Measurements from ENCODE around the gene WNK2.

The WNK2 gene

GRCh38 chr9:93159601-93160471, 24.1 kb upstream of the WNK2 start:
- Histone ChIP-seq H3K4me1 (ENCODE audit: control insufficient read depth, insufficient read depth, low read length) (no peaks in the 10 kb centered on the region), H3K36me3 (ENCODE audit: control insufficient read depth in 2 of 2, insufficient read depth in 1 of 2, low read length in 2 of 2) (no peaks in the 10 kb centered on the region), H3K27ac (ENCODE audit: extremely low read depth, low read depth, low read length) (no peak overlapping the region), H3K9me3 (ENCODE audit: control insufficient read depth, insufficient read depth, low read depth, low read length) (no peaks in the 10 kb centered on the region), H3K4me3 (ENCODE audit: low read depth, low read length) (no peak overlapping the region)
- ChIA-PET CTCF (interaction anchor here (0.6 to 4.7 kb wide), 9 partner anchors 19 to 198 kb away, joined by 3 to 29 read pairs (median 4); no protein-coding TSS in a partner anchor), POLR2A (no interaction called here)
- TF ChIP-seq BCL11B (tag by site-specific recombination; IDR thresholded peaks at IDR 0.05; ENCODE audit: low read depth) (no peak), ZNF366 (tag by site-specific recombination; conservative IDR thresholded peaks at IDR 0.05) (0 out of 2 replicates have a peak, but pooled peaks have one; percentile 15), ZBTB48 (tag by site-specific recombination; IDR thresholded peaks at IDR 0.05) (no peak), ZNF175 (tag by site-specific recombination; IDR thresholded peaks at IDR 0.05) (no peak), ZNF48 (tag by site-specific recombination; IDR thresholded peaks at IDR 0.05) (no peak), ZBTB8A (tag by site-specific recombination; IDR thresholded peaks at IDR 0.05) (peak; percentile 18; the same call in 1 of the 2 replicates), ZNF223 (tag by site-specific recombination; IDR thresholded peaks at IDR 0.05) (no peak), ZNF677 (tag by site-specific recombination; IDR thresholded peaks at IDR 0.05) (no peak), ZNF701 (tag by site-specific recombination; IDR thresholded peaks at IDR 0.05) (no peak), HOXC10 (CRISPR knock-in tag; IDR thresholded peaks at IDR 0.05) (no peak), ZNF768 (tag by site-specific recombination; IDR thresholded peaks at IDR 0.05) (no peak), ZXDB (tag by site-specific recombination; IDR thresholded peaks at IDR 0.05) (peak; percentile 28; the same call in 1 of the 2 replicates), ZNF843 (tag by site-specific recombination; IDR thresholded peaks at IDR 0.05) (no peak), ZNF2 (tag by site-specific recombination; IDR thresholded peaks at IDR 0.05) (0 out of 2 replicates have a peak, but pooled peaks have one; percentile 51), BCL6B (tag by site-specific recombination; IDR thresholded peaks at IDR 0.05) (no peak), ZNF391 (tag by site-specific recombination; IDR thresholded peaks at IDR 0.05; ENCODE audit: borderline replicate concordance, low read depth) (no peak; the same call in 1 of the 2 replicates), ZNF585B (tag by site-specific recombination; IDR thresholded peaks at IDR 0.05) (no peak), ZBTB7A (tag by site-specific recombination; IDR thresholded peaks at IDR 0.05; ENCODE audit: low read depth) (no peak), SP7 (tag by site-specific recombination; IDR thresholded peaks at IDR 0.05) (peak; percentile 57; the same call in 1 of the 2 replicates), ZNF24 (tag by site-specific recombination; IDR thresholded peaks at IDR 0.05) (no peak), ZNF37A (tag by site-specific recombination; IDR thresholded peaks at IDR 0.05) (no peak), ZFP37 (tag by site-specific recombination; IDR thresholded peaks at IDR 0.05) (no peak), ZNF280D (tag by site-specific recombination; IDR thresholded peaks at IDR 0.05) (no peak), ZNF571 (tag by site-specific recombination; IDR thresholded peaks at IDR 0.05) (no peak), KLF16 (tag by site-specific recombination; IDR thresholded peaks at IDR 0.05) (0 out of 2 replicates have a peak, but pooled peaks have one; percentile 36), ZNF155 (tag by site-specific recombination; IDR thresholded peaks at IDR 0.05) (no peak)
- TF ChIP-seq, protein P1, sequence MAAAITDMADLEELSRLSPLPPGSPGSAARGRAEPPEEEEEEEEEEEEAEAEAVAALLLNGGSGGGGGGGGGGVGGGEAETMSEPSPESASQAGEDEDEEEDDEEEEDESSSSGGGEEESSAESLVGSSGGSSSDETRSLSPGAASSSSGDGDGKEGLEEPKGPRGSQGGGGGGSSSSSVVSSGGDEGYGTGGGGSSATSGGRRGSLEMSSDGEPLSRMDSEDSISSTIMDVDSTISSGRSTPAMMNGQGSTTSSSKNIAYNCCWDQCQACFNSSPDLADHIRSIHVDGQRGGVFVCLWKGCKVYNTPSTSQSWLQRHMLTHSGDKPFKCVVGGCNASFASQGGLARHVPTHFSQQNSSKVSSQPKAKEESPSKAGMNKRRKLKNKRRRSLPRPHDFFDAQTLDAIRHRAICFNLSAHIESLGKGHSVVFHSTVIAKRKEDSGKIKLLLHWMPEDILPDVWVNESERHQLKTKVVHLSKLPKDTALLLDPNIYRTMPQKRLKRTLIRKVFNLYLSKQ (tag by site-specific recombination; IDR thresholded peaks at IDR 0.05; ENCODE audit: borderline replicate concordance) = no peak
- TF ChIP-seq, protein P2, sequence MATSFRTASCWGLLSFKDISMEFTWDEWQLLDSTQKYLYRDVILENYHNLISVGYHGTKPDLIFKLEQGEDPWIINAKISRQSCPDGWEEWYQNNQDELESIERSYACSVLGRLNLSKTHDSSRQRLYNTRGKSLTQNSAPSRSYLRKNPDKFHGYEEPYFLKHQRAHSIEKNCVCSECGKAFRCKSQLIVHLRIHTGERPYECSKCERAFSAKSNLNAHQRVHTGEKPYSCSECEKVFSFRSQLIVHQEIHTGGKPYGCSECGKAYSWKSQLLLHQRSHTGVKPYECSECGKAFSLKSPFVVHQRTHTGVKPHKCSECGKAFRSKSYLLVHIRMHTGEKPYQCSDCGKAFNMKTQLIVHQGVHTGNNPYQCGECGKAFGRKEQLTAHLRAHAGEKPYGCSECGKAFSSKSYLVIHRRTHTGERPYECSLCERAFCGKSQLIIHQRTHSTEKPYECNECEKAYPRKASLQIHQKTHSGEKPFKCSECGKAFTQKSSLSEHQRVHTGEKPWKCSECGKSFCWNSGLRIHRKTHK (tag by site-specific recombination; IDR thresholded peaks at IDR 0.05) = no peak
- TF ChIP-seq, protein P3, sequence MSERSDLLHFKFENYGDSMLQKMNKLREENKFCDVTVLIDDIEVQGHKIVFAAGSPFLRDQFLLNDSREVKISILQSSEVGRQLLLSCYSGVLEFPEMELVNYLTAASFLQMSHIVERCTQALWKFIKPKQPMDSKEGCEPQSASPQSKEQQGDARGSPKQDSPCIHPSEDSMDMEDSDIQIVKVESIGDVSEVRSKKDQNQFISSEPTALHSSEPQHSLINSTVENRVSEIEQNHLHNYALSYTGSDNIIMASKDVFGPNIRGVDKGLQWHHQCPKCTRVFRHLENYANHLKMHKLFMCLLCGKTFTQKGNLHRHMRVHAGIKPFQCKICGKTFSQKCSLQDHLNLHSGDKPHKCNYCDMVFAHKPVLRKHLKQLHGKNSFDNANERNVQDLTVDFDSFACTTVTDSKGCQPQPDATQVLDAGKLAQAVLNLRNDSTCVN (tag by site-specific recombination; optimal IDR thresholded peaks at IDR 0.05) = peak; percentile 56
- TF ChIP-seq, protein P4, sequence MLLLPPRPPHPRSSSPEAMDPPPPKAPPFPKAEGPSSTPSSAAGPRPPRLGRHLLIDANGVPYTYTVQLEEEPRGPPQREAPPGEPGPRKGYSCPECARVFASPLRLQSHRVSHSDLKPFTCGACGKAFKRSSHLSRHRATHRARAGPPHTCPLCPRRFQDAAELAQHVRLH (tag by site-specific recombination; IDR thresholded peaks at IDR 0.05) = no peak

Data from HEK293 (cell line).